GM18502 (cell line): Measurements from ENCODE around the gene VKORC1L1.
"Not testable (repeated sequence)": the region's sequence is repeated elsewhere in the genome, so short reads cannot be mapped to it uniquely, and the experiment has no call there.

ENCODE experiments used
- ATAC-seq: cut with Tn5 transposase; IDR thresholded peaks from one replicate; pipeline ENCODE4 v1.9.1; 2021; ENCODE audit warnings: mild to moderate bottlenecking; ENCODE audit not compliant: unreplicated experiment, poor library complexity

VKORC1L1 gene

DNA sequence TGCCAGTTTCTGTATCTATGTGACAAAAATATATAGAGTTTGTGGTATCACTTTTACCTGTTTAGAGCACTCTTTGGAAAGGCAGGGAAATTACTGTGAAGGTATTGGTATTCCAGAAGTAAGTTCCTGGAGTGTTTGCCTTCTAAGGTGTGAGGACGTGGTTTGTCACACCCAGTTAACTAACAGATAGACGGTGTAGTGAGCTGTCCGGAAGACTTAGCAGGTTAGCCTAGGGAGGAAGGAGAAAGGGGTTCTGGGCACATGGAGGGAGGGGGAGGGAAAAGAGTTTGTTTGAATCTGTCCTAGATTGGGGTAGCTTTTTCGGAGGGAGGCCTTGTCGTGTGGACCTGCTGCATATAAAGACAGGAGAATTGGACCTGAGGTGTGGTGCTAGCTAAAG is 7.4 kb downstream of the VKORC1L1 start:
- ATAC-seq: not testable (repeated sequence)

DNA sequence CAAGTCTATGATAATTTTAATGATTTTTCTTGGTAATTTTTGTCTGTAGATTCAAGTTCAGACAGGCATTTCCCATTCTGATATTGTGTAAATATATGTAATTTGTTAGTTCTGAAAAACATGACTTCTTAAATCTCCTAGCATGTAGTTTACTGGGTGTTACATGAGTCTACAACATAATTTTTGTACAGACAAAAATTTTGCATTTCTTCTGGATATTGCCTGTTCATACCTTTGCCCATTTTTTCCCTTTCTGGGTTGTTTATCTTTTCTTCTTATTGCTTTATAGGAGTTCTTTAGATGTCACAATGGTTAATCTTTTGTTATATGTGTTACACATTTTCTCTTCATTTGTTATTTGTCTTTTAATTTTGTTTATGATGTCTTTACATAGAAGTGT is 12.1 kb downstream of the VKORC1L1 start:
- ATAC-seq: not testable (repeated sequence)

DNA sequence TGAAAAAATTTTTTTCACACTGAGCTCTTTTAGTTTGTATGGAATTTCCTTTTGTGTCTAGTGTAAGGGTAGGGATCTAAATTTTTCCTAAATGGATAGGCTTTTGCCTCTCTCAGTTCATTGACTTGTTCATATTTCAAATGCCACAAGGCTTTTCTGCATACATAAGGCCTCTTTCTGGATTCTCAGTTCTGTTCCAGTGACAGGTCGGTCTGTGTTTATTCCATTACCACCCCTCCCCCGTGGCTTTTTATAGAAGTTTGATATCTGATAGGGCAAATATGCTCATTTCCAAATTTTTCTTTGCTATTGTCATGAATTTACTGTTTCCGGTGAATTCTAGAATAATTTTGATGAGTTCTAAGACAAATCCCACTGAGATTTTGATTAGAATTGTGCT is 12.7 kb downstream of the VKORC1L1 start:
- not testable (repeated sequence) for ATAC-seq

DNA sequence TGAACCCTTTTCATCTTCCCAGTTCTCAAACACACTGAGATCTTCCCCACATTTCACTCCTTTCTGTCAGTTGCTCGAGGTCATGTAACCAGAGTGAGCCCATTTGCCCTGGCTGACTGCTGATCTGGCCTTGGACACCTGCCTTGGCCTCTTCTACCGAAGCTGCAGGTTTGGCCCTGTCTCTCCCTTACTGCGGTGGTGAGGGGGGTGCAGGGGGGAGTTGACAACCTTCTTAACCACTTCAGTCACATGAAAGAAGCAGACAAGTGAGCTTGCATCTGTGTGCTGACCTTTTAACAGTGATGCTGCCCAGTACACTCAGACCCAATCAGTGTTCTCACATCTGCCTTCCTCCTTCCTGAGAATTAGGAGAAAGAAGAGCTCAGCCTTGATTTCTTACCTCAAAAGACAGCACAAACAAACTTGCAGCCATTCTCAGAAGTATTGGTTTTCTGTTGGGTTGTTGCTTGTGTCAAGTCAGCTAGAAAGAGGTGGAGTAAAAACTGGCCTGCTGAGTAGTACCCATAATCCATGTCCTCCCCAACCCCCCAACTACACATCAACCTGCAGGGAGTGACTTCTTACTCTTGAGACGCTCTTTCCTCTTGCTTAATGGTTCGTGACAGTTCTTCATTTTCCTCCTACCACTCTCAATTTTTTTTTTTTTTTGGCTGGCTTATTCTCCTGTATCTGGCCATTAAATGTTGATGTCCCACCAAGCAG is 15.7 kb downstream of the VKORC1L1 start:
- not testable (repeated sequence) for ATAC-seq

DNA sequence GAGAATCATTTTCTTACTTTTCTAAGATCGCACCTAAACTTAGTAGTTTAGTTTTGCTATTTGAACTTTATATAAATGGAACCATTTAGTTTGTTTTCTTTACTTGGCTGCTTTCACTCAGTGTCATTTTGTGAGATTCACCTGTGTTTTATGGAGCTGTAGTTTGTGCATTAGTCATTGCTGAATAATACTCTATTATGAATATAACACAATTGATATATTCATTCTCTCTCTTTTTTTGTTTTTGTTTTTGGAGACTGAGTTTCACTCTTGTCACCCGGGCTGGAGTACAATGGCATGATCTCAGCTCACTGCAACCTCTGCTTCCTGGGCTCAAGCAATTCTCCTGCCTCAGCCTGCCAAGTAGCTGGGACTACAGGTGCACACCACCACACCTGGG is 16.8 kb downstream of the VKORC1L1 start:
- ATAC-seq: not testable (repeated sequence)

DNA sequence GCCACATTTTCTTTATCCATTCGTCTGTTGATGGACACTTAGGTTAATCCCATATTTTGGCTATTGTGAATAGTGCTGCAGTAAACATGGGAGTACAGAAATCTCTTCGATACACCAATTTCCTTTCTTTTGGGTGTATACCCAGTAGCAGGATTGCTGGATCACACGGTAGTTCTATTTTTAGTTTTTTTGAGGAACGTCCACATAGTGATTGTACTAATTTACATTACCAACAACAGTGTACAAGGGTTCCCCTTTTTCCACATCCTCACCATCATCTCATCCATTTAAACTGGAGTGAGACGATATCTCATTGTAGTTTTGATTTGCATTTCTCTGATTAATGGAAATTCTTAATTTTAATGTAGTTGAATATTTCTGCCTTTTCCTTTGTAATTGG is 19.3 kb downstream of the VKORC1L1 start:
- no peak for ATAC-seq

DNA sequence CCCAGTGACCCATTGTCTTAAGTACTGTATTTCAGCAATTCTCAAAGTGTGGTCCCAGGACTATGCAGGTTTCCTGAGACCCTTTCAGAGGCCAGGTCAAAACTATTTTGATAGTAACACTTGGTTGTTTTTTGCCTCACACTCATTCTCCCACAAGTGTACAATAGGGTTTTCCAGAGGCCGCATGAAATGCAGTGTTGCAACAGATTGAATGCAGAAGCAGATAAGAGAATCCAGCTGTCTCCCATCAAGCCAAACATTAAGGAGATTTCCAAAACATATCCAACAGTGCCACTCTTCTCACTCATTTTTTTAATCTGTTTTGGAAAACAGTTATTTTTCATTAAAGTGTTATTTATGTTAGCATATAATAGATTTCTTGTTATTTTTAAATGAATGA is 20.0 kb downstream of the VKORC1L1 start:
- ATAC-seq: no peak

DNA sequence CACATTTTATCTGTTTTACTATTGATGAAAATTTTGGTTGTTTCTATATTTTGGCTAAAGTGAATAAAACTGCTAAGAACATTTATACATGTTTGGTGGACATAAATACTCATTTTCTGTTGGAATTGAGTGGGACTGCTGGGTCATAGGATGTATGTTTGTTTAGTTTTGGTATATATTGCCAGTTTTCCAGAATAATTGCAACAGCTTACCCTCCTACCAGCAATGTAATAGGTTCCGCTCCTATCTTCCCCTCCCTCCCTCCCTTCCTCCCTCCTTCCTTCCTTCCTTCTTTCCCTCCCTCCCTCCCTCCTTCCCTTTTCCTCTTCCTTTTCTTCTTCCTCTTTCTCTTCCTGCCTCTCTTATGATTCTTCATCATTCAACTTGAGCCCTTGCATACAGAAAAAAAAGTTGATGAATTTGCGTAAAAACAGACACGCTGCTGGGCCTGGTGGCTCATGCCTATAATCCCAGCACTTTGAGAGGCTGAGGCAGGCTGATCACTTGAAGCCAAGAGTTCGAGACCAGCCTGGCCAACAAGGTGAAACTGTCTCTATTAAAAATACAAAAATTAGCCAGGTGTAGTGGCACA is 23.5 kb downstream of the VKORC1L1 start:
- ATAC-seq: no peak

DNA sequence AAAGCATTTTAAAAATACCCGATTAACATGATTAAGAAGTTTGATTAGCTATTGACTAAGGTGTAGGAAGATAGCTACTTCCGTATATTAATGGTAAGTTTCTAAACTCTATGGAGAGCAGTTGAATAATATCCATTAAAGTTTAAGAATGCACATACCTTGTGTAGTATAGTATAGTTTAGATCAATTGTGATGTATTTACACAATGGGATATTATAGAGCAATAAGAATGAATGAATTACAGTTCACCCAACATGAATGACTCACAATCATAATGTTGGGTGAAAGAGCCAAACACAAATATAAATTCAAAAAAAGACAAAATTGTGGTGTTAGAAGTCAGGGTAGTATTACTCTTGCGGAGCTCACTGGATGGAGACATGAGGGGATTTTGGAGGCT is 24.4 kb downstream of the VKORC1L1 start:
- not testable (repeated sequence) for ATAC-seq

DNA sequence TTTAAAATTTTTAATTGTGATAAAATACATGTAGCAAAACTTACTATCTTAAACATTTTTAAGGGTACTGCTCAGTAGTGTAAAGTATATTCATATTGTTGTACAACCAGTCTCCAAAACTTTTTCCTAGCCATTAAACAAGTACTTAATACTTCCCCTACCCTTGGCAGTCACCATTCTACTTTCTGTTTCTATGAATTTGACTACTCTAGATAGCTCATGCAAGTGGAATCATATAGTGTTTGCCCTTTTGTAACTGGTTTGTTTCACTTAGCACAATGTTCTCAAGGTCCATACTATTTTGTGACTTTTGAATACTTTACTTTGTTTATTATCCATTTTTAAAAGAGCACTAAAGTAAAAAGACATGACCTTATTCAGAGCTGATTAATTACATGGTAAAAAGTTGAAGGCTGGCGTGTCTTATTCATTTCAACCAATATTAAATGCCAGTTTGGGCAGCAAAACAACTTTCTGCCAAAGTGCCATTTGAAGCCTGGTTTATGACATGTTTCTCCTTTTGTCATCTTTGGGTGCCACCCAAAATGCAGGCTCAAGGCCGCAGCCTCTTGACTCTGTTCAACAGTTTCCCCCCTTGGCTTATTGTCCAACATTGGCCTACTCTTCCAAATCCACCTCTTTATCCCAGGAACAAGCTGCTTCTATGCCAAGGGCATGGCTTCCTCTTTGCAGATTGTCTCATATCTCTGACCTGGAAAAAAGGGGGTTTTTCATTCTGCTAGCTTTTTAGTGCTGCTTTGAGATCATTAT is 26.0 kb downstream of the VKORC1L1 start:
- ATAC-seq: peak; percentile 91

DNA sequence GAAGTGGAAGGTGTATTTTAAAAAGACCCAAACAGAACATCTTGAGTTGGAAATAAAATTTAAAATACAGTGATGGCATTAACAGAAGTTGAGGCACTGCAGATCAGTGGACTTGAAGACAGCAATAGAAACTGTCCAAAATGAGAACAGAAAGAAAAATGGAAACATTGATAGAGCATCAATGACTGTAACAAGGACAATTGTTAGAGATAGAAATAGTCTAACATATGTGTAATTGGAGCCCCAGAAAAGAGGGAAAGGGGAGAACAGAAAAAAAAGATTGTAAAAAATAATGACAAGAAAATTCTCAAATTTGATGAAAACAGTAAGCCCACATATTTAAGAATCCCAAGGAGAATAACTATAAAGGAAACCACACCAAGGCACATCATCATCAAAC is 29.4 kb downstream of the VKORC1L1 start:
- no peak for ATAC-seq

DNA sequence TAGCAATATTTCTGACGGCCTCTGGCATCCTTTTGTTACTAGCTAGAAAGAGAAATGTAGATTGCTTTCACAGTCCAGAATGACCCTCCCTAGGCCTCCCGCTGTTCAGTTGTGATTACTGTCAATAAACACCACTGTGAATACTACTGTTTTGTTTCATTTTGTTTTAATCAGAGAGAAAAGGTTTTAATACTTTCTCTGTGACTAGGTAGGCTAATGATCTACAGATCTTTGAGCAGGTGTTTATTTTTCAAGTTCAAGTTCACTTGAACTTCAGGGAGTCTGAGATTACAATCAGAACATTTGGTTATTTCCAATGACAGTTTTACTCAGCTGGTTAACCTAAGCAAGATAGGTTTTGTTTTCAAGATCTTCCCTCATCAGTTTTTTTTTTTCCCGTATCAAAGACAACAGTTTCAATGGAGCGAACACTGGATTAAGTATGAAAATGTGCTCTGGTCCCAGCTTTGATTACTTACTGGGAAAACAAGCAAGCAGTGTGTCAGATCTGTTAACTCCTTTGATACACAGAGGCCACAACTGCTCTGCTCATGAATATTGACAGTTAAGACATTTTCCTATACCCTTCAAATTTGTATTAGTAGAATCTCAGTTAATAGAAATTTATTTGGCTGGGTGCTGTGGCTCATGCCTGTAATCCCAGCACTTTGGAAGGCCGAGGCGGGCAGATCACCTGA is 34.8 kb downstream of the VKORC1L1 start:
- no peak for ATAC-seq

DNA sequence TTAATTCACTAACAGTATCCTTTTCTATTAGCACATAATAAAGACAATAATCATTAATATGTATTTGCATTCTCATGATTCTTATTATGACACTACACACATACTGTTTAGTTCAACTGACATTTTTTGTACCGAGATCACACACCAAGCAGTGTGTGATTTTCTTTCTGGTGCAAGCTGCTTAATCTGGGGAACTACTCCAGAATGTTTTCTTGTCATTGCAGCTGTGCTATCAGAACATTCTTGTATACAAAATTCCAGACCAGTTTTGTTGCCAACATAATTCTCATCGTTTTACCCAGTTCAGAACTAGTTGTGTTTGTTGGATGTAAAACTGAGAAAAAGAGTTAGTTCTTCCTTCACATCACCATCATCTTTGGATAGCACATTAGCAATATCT is 37.4 kb downstream of the VKORC1L1 start:
- ATAC-seq: no peak

DNA sequence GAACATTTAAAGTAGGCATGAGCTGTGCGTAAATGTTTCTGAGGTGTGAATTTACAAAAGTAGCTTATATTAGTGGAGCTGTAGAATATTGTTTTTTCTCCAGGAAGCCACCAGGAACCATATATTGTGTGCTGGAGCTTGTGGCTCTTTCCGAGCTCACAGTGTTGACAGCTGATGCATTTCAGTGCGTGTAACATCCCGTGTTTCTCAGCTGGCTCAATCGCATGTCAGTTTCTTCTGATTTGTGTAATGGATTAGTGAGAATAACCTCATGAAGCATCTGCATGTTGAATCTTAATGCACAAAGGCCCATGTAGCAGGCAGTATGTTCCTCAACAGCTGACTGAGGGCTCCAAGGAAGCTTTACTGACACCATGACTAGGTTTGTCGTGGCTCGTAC is 39.4 kb downstream of the VKORC1L1 start:
- ATAC-seq: no peak

DNA sequence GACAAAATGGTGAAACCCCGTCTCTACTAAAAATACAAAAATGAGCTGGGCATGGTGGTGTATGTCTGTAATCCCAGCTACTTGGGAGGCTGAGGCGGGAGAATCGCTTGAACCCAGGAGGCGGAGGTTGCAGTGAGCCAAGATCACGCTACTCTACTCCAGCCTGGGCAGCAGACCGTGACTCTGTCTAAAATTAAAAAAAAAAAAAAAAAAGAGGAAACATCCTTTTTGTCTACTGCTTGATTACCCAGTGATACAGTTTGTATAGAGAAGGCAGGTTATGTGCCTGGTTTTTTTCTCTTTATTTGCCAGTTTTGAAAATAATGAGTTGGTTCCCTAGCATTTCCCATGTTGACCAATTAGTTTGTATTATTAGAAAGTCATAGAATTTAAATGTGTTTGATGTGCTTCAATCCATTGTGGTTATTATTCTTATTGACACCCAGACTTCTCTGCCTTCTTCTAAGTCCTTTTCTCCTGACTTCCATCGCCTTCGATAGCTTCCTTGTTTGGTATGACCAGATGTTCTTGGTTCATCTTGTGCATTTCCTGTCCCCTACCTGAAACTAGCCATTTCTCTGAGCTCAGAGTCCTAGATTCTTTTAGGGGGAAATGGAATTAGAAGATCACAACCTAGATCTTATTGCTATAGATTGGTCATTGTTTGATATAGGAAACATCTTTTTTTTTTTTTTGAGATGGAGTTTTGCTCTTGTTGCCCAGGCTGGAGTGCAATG is 43.2 kb downstream of the VKORC1L1 start:
- ATAC-seq: no peak

DNA sequence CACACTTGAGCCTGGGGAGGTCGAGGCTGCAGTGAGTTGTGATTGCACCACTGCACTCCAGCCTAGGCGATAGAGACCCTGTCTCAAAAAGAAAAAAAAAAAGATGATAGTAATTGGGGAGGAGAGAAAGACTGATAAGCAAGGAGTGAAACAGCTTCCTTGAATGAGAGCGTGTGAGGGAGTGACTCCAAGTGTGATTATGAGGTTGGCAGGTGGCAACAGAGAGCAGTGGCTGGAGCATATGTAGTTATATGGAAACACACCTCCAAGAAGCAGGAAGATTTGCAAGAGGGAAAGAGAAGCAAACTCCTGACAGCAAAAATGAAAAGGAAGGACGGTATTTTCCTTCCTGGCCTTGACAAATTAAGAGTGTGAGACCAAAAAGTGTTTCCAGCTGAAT is 50.4 kb downstream of the VKORC1L1 start:
- no peak for ATAC-seq

DNA sequence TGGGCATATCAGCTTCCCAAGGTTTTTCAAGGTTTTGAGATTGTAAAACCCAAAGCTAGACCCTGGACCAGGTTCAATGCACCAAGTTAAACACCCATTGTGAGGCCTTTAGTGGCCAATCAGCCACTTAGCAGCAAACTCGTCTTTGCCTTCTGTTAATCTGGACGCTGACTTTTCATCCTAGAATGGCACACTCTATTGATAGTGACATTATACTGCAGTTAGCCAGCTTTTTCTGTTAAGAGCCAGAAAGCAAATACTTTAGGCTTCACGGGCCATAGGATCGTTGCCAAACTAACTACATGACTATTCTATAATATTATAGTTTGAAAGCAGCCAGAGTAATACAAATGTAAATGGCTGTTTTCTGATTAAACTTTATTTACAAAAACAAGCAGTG is 51.3 kb downstream of the VKORC1L1 start:
- ATAC-seq: no peak

DNA sequence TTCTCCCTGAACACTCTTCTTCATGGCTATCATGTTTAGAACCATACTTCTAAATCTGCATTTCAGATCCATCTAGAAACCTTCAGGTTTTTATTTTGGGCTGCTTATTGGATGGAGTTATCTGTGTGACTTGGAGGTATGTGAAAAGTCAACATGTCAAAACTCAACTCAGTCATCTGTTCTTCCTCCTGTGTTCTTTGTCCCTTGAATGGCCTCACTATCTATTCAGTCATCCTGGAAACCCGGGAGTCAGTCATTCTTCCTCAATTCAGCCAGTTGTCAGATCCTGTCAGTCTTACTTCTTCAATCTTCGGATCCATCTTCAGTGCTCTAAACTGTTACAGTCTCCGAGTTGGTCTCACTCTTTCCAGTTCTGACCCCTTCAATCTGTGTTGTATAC is 52.2 kb downstream of the VKORC1L1 start:
- ATAC-seq: no peak

DNA sequence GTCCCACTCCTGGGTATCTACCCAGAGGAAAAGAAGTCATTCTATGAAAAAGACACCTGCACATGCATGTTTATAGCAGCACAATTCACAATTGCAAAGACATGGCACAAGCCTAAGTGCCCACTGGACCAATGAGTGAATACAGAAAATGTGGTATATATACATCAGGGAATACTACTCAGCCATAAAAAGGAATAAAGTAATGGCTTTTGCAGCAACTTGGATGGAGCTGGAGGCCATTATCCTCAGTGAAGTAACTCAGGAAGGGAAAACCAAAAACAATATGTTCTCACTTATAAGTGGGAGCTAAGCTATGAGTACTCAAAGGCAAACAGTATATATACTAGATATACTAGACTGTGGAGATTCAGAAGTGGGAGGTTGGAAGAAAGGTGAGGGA is 53.7 kb downstream of the VKORC1L1 start:
- no peak for ATAC-seq
